ENCODE data around the gene POLRMT.
A peak's percentile ranks its signal among the peaks of the same experiment; 100 is the strongest.

The POLRMT gene

GRCh38 chr19:639253-640160 is 6.2 kb upstream of the POLRMT start, which contains the start of gene FGF22:
Gene FGF22 (plus strand): TSS chr19:639879. CDS start chr19:639926, 47 bp downstream.
- H3K27me3 ChIP-seq (ENCODE audit: insufficient read depth, poor library complexity, severe bottlenecking) = no peaks in the 10 kb centered on the region
- ATAC-seq (ENCODE audit: low read depth) (peak; percentile 85), DNase-seq (ENCODE audit: low spot score) (peak; percentile 86)
- TF ChIP-seq, protein P1, sequence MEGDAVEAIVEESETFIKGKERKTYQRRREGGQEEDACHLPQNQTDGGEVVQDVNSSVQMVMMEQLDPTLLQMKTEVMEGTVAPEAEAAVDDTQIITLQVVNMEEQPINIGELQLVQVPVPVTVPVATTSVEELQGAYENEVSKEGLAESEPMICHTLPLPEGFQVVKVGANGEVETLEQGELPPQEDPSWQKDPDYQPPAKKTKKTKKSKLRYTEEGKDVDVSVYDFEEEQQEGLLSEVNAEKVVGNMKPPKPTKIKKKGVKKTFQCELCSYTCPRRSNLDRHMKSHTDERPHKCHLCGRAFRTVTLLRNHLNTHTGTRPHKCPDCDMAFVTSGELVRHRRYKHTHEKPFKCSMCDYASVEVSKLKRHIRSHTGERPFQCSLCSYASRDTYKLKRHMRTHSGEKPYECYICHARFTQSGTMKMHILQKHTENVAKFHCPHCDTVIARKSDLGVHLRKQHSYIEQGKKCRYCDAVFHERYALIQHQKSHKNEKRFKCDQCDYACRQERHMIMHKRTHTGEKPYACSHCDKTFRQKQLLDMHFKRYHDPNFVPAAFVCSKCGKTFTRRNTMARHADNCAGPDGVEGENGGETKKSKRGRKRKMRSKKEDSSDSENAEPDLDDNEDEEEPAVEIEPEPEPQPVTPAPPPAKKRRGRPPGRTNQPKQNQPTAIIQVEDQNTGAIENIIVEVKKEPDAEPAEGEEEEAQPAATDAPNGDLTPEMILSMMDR (IDR thresholded peaks at IDR 0.05; ENCODE audit: poor library complexity, severe bottlenecking) = no peak
- H3K9me3 ChIP-seq (ENCODE audit: severe bottlenecking) = no peaks in the 10 kb centered on the region
- no peaks in the 10 kb centered on the region for H3K4me1 ChIP-seq (ENCODE audit: insufficient read depth, poor library complexity, severe bottlenecking)
- H3K27ac ChIP-seq (ENCODE audit: poor library complexity, severe bottlenecking) = no peak within 1 kb of the TSS
- H3K36me3 ChIP-seq (ENCODE audit: low read depth) = no peaks in the 10 kb centered on the region
- peak within 1 kb of the TSS; percentile 23 for H3K4me3 ChIP-seq (ENCODE audit: severe bottlenecking)

DNA sequence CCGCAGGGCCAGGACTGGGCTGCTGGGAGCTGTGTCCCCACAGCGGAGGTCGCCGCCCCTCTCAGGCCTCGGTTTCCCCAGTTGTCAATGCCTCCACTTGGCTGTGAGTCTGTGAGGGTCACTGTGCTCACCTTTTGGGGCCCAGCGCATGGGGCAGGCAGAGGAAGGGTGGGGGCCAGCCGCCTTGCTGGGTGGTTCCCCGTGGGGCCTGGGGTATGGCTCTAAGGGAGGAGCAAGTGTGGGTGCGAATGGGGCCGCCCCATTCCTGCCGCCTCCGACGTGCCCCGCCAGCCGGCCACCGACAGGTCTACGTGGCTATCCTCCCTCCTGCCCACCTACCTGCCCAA is 5.5 kb upstream of the POLRMT start:
- Histone ChIP-seq H3K27me3 (ENCODE audit: insufficient read depth, poor library complexity, severe bottlenecking) (no peaks in the 10 kb centered on the region), H3K4me1 (ENCODE audit: insufficient read depth, poor library complexity, severe bottlenecking) (no peaks in the 10 kb centered on the region), H3K36me3 (ENCODE audit: low read depth) (no peaks in the 10 kb centered on the region), H3K27ac (ENCODE audit: poor library complexity, severe bottlenecking) (no peak overlapping the region), H3K4me3 (ENCODE audit: severe bottlenecking) (no peak overlapping the region), H3K9me3 (ENCODE audit: severe bottlenecking) (no peaks in the 10 kb centered on the region)
- ATAC-seq (ENCODE audit: low read depth) = no peak
- no peak for DNase-seq (ENCODE audit: low spot score)
- TF ChIP-seq, protein P1 (IDR thresholded peaks at IDR 0.05; ENCODE audit: poor library complexity, severe bottlenecking) = no peak

DNA sequence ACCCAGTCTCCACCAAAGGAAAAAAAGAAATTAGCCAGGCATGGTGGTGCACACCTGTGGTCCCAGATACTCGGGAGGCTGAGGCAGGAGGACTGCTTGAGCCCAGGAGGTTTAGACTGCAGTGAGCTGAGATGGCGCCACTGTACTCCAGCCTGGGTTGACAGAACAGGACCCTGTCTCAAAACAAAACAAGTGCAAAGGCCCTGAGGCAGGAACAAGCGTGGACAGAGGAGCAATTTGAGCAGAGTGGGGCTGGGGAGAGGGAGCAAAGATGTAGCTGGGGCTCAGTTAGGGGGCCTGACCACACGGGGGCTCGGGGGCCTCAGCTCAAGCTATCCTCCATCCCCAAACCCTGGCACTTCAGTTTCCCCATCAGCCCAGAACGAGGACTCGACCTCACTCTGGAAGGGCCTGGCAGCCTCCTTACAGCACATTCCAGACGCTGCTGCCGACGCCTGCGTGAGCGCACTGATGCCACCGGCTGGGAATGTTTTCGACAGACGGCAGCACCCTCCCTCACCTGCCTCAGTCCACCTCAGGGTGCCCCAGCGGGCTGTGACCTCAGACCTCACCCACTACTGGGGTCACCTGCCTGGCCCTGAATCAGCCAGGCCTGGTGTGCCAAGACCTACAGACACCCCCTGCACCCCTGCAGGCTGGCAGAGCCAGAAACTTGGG is 1.8 kb upstream of the POLRMT start:
- TF ChIP-seq, protein P1 (IDR thresholded peaks at IDR 0.05; ENCODE audit: poor library complexity, severe bottlenecking) = no peak
- Histone ChIP-seq H3K27me3 (ENCODE audit: insufficient read depth, poor library complexity, severe bottlenecking) (no peaks in the 10 kb centered on the region), H3K9me3 (ENCODE audit: severe bottlenecking) (no peaks in the 10 kb centered on the region), H3K27ac (ENCODE audit: poor library complexity, severe bottlenecking) (no peak overlapping the region), H3K4me1 (ENCODE audit: insufficient read depth, poor library complexity, severe bottlenecking) (peaks cover 2% of the 10 kb centered on the region), H3K4me3 (ENCODE audit: severe bottlenecking) (no peak overlapping the region), H3K36me3 (ENCODE audit: low read depth) (peaks cover 12% of the 10 kb centered on the region; the same call in 1 of the 2 replicates)
- DNase-seq (ENCODE audit: low spot score) = no peak
- ATAC-seq (ENCODE audit: low read depth) = no peak

DNA sequence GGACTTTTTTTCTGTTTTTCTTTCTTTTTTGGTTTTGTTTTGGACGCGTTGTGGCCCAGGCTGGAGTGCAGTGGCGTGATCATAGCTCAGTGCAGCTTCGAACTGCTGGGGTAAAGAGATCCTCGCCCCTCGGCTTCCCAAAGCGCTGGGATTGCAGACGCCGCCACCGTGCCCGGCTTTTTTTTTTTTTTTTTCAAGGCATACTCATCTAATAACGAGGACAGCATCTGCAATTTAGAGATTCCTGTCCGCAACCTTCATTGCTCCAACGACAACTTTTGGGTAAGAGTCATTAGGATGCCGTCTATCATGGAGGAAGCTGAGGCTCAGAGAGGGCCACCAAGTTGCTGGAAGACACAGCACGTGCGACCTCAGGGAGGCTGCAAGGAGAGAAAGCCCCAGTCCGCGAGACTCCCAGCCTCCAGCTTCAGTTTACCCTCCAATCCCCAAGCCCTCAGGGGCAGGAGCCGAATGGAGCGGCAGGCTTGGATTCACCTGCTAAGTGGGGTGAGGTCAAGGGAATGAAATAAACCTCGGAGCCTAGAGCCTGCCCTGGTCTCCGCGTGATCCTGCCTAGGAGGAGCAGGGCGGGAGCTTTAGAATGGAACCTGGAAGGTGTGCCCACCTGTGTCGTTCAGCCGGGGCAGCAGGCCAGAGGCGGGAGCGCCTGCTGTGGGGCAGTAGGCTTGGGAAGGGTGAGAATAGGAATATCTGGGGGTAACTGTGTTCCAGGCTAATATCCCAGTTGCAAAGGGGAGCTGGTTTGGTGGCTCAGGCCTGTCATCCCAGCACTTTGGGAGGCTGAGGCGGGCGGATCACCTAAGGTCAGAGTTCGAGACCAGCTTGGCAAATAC is 676 bp upstream of the POLRMT start:
- no peaks in the 10 kb centered on the region for H3K27me3 ChIP-seq (ENCODE audit: insufficient read depth, poor library complexity, severe bottlenecking)
- ATAC-seq (ENCODE audit: low read depth) = no peak
- H3K36me3 ChIP-seq (ENCODE audit: low read depth) = peaks cover 16% of the 10 kb centered on the region; the same call in 1 of the 2 replicates
- H3K4me3 ChIP-seq (ENCODE audit: severe bottlenecking) = peak overlapping the region; percentile 68
- peak overlapping the region; percentile 46 for H3K27ac ChIP-seq (ENCODE audit: poor library complexity, severe bottlenecking)
- peaks cover 2% of the 10 kb centered on the region for H3K4me1 ChIP-seq (ENCODE audit: insufficient read depth, poor library complexity, severe bottlenecking)
- no peak for DNase-seq (ENCODE audit: low spot score)
- TF ChIP-seq, protein P1 (IDR thresholded peaks at IDR 0.05; ENCODE audit: poor library complexity, severe bottlenecking) = no peak
- no peaks in the 10 kb centered on the region for H3K9me3 ChIP-seq (ENCODE audit: severe bottlenecking)
